ENCODE results near the gene SLC7A6OS.

The SLC7A6OS gene

DNA sequence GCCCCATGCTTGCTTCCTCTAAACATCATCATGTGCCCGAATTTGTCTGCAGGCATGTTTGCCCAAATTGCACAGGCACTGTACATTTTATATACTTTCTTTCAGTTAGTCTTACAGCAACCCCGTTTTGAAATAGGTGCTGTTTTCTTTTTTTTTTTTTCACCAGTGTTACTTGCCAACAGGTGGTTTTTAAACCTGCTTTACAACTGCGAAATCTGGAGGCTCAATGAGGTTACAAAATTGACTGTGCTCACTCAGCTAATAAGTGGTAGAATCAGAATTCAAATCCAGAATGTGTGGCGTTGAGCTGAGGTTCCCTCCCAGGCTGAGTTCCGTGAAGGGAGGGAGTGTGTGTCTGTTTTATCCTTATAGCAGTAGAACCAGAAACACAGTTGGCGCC lies 59.8 kb downstream of the SLC7A6OS start:
- no peak overlapping the region for H3K4me3 ChIP-seq (ENCODE audit: control insufficient read depth, low read depth, low read length)
- no peak for DNase-seq (ENCODE audit: low read depth)
- TF ChIP-seq, protein P1, sequence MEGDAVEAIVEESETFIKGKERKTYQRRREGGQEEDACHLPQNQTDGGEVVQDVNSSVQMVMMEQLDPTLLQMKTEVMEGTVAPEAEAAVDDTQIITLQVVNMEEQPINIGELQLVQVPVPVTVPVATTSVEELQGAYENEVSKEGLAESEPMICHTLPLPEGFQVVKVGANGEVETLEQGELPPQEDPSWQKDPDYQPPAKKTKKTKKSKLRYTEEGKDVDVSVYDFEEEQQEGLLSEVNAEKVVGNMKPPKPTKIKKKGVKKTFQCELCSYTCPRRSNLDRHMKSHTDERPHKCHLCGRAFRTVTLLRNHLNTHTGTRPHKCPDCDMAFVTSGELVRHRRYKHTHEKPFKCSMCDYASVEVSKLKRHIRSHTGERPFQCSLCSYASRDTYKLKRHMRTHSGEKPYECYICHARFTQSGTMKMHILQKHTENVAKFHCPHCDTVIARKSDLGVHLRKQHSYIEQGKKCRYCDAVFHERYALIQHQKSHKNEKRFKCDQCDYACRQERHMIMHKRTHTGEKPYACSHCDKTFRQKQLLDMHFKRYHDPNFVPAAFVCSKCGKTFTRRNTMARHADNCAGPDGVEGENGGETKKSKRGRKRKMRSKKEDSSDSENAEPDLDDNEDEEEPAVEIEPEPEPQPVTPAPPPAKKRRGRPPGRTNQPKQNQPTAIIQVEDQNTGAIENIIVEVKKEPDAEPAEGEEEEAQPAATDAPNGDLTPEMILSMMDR (conservative IDR thresholded peaks at IDR 0.05; ENCODE audit: control insufficient read depth, insufficient read depth, low read depth, low read length) = no peak

- no peak for DNase-seq (ENCODE audit: low read depth)
- no peak overlapping the region for H3K4me3 ChIP-seq (ENCODE audit: control insufficient read depth, low read depth, low read length)
- TF ChIP-seq, protein P1 (conservative IDR thresholded peaks at IDR 0.05; ENCODE audit: control insufficient read depth, insufficient read depth, low read depth, low read length) = no peak
Observed at GRCh38 chr16:68249371-68249770, 61.4 kb downstream of the SLC7A6OS start.
